Astrocyte of the hippocampus (primary cell): ENCODE measurements around the gene LLGL2.
"Not testable (repeated sequence)": the region's sequence is repeated elsewhere in the genome, so short reads cannot be mapped to it uniquely, and the experiment has no call there.

Experiments
- DNase-seq: peaks from one replicate; pipeline ENCODE4 v3.0.0; 2011; ENCODE audit warnings: low read depth, low spot score

LLGL2 gene

DNA sequence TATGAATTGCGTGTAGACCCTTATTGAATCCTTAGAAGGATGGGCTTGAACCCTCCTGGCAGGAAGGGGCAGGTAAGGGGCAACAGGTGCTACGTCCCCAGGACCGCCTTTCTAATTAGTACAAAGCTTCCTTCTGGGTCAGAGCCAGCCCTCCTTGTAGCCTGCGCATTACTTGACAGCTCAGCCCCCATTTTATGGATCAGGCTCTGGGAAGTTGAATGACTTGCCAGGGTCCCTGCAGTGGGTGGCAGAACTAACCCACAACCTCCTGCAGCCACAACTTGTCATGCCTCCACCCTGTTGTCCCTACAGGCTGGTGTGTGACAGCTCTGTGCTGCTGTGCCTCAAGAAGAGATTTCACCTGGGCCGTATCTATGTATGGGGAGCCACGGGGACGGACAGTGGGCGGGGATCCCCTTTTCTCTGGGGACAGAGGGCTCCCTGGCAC, 64.8 kb downstream of the LLGL2 start:
- DNase-seq: no peak

DNA sequence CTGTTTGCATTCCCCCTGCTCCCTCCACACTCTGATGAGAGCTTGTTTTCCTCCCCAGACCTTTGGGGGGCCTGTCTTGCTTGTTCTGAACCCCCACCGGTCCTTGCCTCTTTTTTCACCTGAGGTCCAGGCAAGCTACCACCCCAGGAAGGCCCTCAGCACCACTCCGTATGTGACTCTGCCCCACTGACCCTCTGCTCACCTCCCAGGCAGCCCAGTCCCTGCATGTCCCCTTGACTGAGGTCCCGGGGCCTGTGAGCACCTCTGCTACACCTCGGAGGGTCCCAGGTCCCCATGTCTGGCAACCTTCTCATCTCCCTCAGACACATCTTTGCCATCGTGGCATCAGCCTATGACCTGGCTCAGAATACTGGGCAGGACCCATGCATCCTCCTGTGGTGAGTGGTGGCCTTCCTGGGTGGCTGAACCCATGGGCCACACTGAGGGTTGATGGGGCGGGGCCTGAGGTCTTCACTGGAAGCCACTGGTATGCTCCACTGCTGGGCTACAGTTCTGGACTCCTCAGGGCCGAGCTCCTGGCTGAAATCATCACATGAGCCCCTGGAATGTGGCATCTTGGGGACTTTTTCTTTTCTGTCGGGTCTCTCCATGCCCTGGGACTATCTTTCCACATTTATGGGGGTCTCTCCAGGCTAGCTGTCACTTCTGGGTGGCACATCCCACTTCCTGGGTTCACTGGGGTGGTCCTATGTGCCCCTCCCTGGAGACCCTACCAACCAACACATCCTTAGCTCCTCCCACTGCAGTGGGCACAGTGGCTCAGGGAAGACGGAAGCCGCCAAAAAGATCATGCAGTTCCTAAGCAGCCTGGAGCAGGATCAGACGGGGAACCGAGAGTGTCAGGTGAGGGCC, 65.6 kb downstream of the LLGL2 start:
- DNase-seq: no peak

GRCh38 chr17:75591722-75592302, 66.3 kb downstream of the LLGL2 start:
- no peak for DNase-seq

DNA sequence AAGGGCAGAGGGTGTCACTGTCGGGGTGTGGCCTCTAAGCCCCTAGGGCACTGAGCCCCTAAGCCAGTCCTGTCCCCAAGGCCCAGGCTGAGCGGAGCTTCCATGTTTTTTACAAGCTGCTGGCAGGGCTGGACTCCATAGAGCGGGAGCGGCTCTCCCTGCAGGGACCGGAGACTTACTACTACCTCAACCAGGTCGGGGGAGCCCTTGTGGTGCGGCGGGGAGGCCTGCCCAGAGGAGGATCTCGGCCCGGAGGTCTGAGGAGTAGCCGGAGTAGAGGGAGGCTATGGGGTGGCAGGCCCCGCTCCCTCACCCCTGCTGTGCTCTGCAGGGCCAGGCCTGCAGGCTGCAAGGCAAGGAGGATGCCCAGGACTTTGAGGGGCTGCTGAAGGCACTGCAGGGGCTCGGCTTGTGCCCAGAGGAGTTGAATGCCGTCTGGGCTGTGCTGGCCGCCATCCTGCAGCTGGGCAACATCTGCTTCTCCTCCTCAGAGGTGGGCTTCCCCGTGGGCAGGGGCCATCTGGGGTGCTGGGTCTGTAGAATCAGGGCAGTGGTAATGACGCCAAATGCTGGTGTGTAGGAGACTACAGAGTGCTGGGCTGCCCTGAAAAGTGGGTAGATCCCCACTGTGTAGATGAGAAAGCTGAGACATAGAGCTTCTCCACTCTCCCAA, 67.0 kb downstream of the LLGL2 start:
- no peak for DNase-seq

GRCh38 chr17:75593430-75593829, 67.9 kb downstream of the LLGL2 start:
- DNase-seq: not testable (repeated sequence)

- no peak for DNase-seq
These were observed 69.2 kb downstream of the LLGL2 start for GRCh38 chr17:75594499-75595283.

DNA sequence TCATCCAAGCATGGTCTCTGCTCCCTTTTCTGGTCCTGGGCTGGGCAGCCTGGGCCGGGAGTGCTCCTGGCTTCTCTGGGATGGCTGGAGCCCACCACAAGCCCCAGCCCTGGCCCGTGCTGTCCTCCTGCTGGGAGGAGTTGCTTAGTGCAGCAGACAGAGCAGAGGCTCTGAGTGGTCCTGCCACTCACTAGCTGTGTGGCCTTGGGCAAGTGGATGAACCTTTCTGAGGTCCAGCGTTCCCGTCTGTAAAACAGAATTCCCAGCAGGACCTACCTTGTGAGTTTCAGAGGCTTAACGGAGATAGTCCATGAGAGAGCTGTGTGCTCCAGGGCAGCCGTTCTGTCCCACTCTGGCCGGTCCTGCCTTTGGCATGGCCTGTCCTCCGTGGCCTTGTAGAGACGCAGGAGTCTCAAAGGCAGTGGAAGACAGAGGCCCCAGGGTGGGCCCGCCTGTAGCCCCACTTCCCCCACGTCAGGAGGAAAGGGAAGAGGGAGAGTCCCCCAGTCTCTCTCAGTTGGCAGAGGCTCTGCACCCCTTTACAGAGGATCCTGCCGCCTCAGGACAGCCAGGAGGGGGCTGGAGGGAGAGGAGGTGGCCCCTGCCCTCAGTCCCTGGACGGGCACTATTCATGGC, 69.9 kb downstream of the LLGL2 start:
- DNase-seq: no peak

DNA sequence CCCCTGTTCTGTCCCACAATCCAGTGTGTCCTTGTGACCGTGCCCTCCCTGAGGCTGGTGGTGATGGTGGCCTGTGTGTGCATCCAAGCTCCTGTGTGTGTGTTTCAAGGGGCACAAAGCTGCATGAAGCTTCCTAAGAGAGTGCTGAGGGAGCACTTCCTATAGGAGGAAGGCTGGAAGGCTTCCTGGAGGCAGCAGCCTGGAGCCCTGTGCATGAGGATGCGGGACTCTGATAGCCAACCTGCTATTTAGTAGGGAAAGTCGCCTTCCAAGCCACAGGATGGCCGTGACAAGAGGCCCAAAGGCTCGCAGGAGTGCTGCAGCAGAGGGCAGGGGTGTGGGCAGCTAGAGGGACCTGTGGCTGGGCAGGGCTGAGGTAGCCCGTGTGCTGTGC, 70.4 kb downstream of the LLGL2 start:
- DNase-seq: no peak

GRCh38 chr17:75596320-75597087, 71.0 kb downstream of the LLGL2 start:
- no peak for DNase-seq

GRCh38 chr17:75601057-75601987, 75.8 kb downstream of the LLGL2 start:
- peak; percentile 40 for DNase-seq

- no peak for DNase-seq
These were observed 77.1 kb downstream of the LLGL2 start for GRCh38 chr17:75602644-75603043.

DNA sequence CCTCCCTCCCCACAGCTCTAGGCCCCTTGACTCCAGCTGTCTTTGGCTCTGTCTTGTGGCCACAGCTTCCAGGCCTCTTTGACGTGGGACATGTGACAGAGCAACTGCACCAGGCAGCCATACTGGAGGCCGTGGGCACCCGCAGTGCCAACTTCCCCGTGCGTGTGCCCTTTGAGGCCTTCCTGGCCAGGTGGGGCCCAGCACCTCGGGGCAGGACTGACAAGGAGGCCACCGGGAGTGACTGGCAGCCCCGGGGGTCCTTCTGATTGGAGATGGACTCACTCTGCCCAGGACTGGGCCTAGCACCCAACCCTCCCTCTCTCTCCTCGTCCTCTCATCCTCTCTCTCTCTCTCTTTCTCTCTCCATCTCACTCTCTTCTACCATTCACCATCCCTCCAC, 77.6 kb downstream of the LLGL2 start:
- no peak for DNase-seq

DNA sequence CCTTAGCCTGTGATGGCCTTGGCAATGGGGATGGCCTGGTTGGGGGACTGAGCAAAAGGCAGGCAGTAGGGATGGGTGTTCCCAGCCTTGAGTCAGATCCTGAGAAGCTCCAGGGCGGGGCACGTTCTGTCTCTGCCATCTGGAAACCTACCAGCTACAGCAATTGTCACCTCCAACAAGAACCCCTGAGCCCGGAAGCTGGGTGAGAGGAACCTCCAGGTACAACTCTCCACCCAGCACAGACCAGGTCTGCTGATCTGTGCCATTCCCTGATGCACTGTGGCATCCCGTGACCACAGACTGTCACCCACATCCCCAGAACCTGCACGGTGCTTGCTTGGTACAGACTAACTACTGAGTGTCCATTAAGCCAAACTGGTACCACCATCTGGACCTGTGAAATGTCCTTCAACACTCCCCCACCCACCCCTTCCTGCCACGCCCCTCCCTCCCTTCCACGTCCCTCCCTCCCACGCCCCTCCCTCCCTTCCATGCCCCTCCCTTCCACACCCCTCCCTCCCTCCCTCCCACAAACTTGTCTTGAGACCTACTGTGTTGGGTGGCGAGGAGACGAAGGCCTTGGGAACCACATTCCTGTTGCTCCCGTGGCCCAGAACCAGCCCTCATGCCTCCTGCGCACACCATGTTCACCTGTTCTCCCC, 78.7 kb downstream of the LLGL2 start:
- DNase-seq: no peak

DNA sequence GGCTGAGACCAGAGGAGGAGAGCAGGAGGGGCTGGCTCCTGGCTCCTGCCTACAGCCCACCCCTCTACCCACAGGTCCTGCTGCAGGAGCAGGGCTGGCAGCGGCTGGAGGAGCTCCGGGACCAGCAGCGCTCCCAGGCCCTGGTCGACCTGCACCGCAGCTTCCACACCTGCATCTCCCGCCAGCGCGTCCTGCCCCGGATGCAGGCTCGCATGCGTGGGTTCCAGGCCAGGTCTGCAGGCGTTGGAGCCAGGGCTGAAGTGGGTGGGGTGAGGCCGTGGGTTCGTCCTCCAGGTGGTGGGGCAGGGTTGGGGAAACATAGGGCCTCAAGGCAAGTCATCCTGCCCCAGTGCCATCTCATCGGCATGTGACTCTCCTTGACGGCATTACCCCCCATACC, 80.3 kb downstream of the LLGL2 start:
- DNase-seq: no peak

- DNase-seq: no peak
These were observed 81.6 kb downstream of the LLGL2 start for GRCh38 chr17:75607086-75607485.

DNA sequence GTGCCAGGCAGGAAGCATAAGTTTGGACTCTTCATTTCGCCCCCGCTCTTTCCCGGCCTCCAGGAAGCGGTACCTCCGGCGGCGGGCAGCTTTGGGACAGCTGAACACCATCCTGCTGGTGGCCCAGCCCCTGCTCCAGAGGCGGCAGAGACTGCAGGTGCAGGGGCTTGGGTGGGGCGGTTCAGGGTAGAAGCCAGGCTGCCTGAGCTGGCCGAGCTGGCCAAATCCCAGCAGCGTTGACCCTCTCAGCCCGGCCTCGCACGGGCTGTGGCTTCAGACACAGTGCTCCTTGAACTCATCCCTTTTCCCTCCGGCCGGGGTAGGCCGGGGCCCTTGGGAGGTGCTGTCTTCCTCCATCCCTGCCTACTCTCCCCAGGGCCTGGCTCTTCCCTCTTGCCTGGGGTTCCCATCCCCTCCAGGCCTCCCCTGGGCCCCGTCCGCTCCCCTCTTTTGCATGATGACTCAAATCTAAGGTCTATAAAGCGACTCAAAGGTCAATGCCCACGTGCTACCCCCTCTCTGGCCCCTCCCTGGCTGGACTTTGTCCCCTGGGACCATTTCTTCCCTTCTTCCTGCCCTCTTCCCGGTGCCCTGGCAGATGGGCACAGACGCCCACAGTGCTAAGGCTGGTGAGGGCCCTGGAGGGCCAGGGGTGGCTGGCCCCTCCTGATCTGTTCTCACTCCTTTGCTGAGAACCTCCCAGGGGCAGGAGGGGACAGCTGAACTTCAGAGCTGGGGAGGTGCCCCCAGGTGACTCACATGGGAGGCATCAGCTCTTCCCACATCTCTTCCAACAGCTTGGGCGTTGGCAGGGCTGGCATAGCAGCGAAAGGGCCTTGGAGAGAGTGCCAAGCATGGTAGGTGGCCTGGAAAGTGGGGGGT, 84.8 kb downstream of the LLGL2 start:
- DNase-seq: no peak

- no peak for DNase-seq
These were observed 86.4 kb downstream of the LLGL2 start for GRCh38 chr17:75611851-75612429.
